GM12873 (cell line): ENCODE measurements around the gene PAWR.

Experiments used
- CTCF ChIP-seq: IDR thresholded peaks from 2 replicates; pipeline ENCODE4 v1.5.1; 2012; ENCODE audit warnings: low read depth, mild to moderate bottlenecking, moderate library complexity, low read length, control low read depth; ENCODE audit not compliant: insufficient read depth; ENCODE audit errors: missing control alignments

The PAWR gene

GRCh38 chr12:79535751-79536150, 155.0 kb downstream of the PAWR start:
- no peak for TF ChIP-seq CTCF
